Kidney capillary endothelial cell (primary cell): ENCODE data around the gene EHBP1.

Source experiments
- DNase-seq: peaks from one replicate; pipeline ENCODE4 v3.0.0-alpha.2; 2018; ENCODE audit warnings: low spot score

Gene EHBP1

GRCh38 chr2:62964050-62964449 is 258.5 kb downstream of the EHBP1 start:
- no peak for DNase-seq

- DNase-seq, result no peak
Observed at GRCh38 chr2:62964671-62965070, 259.2 kb downstream of the EHBP1 start.

DNA sequence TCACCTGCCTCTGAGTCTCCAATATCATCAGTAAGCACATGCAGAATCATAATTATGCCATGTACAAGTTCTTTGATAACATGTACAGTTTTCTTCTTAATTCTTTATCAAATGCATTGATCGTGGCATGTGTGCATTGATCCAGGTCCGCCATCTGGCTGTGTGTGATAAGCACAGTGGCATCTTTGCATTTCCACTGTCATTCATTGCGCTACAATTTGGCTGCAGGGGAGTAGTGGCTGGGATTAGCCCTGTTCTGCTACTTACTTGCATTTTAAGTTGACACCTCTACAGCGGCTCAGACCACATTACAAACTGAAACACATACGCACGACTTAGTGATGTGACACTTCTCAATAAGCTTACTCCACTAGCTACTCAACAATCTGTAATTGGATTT is 261.5 kb downstream of the EHBP1 start:
- no peak for DNase-seq

DNA sequence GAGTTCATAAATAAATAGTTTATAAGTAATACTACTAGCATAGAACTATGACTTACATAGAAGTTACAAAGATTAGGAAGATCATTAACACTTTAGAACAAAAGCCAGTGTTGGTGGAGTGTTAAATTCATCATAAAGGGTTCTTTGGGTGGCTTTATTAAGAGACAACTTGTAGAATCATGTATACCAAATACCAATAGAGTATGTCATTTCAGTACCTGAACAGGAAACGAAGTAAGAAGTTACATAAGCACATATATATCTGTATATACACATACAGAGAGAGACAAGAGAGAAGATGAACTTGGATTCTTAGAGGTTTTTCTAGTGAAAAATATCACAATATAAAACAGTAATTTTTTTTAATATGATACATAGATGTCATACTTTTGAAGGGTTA is 262.7 kb downstream of the EHBP1 start:
- DNase-seq, result no peak

GRCh38 chr2:62968668-62969067 is 263.2 kb downstream of the EHBP1 start:
- DNase-seq, result no peak

DNA sequence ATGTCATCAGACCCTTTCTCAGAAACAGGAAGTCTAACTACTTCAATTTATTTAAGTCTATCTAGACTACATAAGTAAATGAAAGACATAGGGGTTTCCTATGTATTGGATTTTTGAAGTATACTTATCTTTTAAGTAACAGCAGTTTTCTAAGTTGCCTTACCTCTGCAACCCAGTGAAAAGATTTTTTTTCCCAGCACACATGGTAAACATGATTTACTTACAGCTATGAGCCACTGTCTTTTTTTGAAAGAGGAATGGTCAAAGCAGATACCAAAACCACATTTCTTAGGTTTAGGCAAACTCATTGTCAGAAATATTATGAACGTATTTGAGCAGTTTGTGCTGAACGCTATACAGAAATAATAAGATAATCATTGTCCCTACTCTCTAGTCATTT is 266.4 kb downstream of the EHBP1 start:
- no peak for DNase-seq

GRCh38 chr2:62972601-62973000 is 267.1 kb downstream of the EHBP1 start:
- DNase-seq, result no peak

- no peak for DNase-seq
Observed at GRCh38 chr2:62974999-62975398, 269.5 kb downstream of the EHBP1 start.

GRCh38 chr2:62991605-62992004 is 286.1 kb downstream of the EHBP1 start:
- DNase-seq, result peak; percentile 16

DNA sequence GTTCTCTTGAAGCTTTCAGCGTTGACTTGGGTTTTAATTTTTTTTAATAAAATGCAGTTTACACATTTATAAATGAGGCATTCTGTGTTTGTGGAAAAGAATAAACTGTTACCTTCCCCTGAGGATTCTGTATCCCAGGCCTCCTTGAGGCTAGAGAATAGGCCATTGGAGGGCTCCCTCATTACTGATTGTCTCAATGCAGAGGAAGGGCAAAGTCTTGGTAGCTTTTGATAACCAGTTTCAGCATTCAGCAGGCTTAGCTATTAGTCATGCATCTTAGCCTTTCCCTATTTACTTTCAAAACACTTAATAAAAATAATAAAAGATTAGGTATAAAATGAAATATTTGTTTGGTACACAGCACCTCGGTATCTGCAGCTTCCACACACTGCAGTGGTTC is 287.0 kb downstream of the EHBP1 start:
- DNase-seq, result no peak

DNA sequence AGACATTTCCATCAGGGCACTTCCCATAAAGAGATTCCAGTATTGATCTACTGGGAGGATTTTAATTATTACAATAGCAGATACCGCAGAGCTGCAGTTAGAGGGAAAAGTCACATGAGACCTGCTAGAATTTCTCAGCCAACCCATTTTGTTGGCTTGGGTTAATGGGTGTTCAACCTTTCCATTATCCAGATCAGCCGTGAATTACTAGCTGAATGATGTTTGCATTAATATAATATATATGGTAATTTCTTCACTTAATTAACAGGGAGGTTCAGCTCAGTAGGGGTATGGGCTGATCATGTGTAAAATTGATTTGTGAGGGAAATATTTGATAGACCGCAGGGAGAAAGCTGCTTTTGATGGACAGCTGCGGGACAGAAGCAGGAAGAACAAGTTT is 288.7 kb downstream of the EHBP1 start:
- no peak for DNase-seq

DNA sequence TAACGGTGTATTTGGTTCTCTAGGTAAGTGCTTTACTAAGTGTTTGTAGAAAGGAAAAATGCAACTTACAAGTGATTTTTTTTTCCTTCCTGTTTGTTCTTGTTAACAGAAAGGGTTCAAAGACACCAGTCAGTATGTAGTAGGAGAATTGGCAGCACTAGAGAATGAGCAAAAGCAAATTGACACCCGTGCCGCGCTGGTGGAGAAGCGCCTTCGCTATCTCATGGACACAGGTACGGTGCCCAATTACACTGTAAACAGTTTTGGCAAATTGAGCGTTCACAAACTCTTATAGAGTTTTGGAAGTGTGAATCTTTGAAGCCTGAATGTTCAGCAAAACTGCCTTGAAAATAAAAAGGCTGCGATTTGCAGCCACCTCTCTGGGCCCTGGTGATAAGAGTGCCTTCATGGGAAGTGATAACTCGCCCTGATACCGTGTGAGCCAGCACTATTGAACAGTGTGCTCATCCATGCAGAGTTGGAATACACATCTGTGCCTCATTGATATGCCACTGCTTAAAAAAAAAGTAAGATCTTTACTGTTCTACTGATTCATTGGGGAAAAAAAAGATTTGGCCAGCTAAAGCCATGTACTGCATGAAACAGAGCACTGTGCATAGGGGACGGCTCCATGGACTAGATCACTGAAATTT is 291.1 kb downstream of the EHBP1 start:
- DNase-seq, result no peak

GRCh38 chr2:62998949-62999348 is 293.4 kb downstream of the EHBP1 start:
- no peak for DNase-seq

DNA sequence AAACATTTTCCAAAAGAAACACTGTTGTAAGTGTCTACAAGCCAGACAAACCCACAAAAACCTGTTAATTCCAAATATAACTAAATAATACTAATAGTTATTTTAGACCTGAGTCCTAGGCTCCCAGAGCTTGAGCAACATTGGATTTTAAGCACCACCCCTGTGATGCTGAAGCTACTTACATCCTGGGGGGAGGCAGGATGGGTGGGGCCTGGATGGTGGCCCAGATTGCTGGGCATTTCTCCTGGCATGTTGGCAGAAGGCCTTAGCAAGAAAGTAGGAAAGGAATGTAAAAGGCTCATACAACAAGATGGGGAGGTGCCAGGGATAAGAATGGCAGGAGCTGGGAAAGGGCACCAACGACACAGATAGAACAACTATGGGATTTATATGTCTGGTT is 294.4 kb downstream of the EHBP1 start:
- no peak for DNase-seq

GRCh38 chr2:63000801-63001200 is 295.3 kb downstream of the EHBP1 start:
- DNase-seq, result no peak

- DNase-seq, result no peak
Observed at GRCh38 chr2:63001576-63001975, 296.1 kb downstream of the EHBP1 start.

DNA sequence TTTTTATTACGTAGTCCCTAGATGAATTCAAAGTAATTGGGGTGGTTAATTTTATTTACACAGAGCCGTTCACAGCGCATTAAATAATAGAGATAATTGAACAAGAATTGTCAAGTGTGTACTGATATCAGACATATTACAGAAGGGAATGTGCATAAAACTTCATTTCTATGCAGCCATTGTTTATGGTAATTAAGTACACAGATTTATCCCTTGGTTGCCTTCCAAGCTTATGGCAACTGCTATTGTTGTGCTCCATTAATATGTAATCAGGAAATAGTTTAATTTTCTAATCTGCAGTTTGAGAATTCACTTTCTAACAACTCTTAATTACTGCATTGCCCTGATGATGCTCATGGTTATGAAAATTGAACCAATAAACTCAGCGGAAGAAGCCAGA is 297.8 kb downstream of the EHBP1 start:
- no peak for DNase-seq

DNA sequence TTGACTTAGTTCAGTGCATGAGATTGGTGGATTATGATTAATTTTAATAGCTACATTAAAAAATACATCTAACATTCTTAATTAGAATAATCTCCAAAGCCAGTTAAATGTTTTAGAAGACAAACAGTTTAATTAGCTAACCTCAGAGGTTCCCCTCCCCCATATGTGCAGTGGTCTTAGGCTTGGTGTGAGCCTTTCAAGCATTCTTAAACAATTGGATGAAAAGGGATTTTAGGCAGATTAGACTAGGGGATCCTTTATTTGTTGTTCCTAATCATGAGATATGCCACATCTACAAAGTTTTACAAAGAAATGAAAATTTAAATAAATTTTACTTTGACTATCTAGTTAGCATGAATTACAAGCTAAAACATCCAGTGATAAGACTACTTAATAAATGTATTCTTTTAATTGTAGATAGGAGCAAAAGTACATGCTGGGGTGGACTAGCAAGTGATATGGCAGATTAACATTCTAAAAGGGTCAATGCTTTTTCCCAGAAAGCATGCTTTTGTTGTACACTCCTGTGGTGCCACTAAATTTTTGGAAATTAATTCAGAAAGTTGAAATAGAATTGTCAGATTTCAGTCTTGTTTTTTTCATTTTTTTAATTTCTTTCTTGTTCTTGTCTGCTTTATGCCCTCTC is 302.4 kb downstream of the EHBP1 start:
- no peak for DNase-seq

- no peak for DNase-seq
Observed at GRCh38 chr2:63008838-63009237, 303.3 kb downstream of the EHBP1 start.

DNA sequence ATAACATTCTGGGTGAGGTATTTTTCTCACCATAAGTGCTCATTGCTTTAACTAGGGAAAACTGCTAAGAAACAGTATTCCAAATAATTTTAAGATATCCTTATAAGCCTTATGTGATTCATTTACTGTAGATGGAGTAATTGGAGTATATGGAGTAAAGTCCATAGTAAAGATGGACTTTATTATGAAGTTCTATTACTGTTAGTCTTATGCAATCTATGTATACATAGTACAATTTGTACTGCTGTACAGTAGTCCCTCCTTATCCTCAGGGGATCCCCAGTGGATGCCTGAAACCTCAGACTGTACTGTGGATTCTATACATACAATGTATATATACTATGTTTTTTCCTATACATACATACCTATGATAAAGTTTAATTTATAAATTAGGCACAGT is 304.0 kb downstream of the EHBP1 start:
- no peak for DNase-seq

- DNase-seq, result no peak
Observed at GRCh38 chr2:63012541-63012940, 307.0 kb downstream of the EHBP1 start.

GRCh38 chr2:63013438-63013837 is 307.9 kb downstream of the EHBP1 start:
- DNase-seq, result no peak

GRCh38 chr2:63015389-63015788 is 309.9 kb downstream of the EHBP1 start:
- DNase-seq, result no peak

DNA sequence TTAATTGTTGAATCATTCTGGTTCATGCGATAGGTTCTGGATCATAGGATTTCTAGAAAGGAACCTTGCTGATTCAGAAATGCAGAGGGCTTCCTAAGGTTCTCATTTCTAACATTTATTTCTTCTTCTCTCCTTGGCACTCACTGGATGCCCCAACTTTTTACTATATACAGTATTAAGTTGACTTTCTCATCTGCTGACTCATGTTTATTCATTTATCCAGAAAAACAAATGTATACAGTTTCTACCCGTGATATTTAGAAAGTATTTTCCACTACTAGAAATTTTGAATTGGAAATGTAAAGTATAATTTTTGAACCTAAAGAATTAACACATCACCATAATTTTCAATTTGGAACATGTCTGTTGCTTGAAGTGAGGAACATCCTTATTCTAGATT is 312.9 kb downstream of the EHBP1 start:
- no peak for DNase-seq
